SK-N-MC (cell line): ENCODE measurements around the gene ZNF789.

ENCODE experiments used
- EZH2 ChIP-seq: fragments of 200-600 bp; sonication (generic); IDR thresholded peaks from one replicate; pipeline ENCODE4 v1.6.1; 2017; ENCODE audit warnings: antibody characterized with exemption
- POLR2AphosphoS5 ChIP-seq: IDR thresholded peaks from 2 replicates; pipeline ENCODE4 v1.6.1; 2012; ENCODE audit warnings: mild to moderate bottlenecking, low read depth, low read length, borderline replicate concordance

DNA sequence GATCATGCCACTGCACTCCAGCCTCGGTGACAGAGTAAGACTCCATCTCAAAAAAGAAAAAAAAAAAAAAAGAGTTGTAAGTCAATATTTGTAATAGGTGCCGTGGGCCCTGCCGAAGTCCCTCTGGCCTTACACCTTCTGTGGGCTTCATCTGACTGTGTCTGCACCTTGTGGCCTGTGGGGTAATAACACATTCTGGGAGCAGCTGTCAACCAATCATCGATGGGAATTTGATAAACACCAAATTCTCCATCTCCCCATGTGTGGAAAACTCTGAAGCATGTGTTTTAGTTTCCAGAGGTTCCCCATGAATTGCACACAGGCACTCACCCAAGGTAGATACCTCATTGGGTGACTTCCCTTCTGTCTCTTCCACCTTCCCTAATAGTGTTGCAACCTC is 16.5 kb downstream of the ZNF789 start:
- TF ChIP-seq POLR2AphosphoS5 (no peak), EZH2 (no peak)
